CD4-positive, alpha-beta memory T cell (primary cell): ENCODE measurements around the gene RIC1. TPM values are rescaled to one million over a fixed set of nuclear protein-coding genes. Genes with fewer than 3 reads are reported as not detected.

Experiments used
- CTCF ChIA-PET: fragments of 350-600 bp; sonication (Branson Sonifier 250); formaldehyde crosslinking; loops from one replicate; lab custom pipeline; 2021; ENCODE audit warnings: inconsistent platforms; ENCODE audit not compliant: partially characterized antibody; lab: Charles Lee
- POLR2A ChIA-PET: fragments of 350-600 bp; sonication (Branson Sonifier 250); formaldehyde crosslinking; loops from one replicate; lab custom pipeline; 2021; ENCODE audit not compliant: partially characterized antibody; lab: Charles Lee
- DNase-seq, 5 donors: peaks; one replicate each; pipeline versions ENCODE4 v3.0.0 to v3.0.0-alpha.2; 2020 to 2022; ENCODE audit warnings: mixed read lengths in 1 of 5
- H3K27ac ChIP-seq: one replicate; pipeline ENCODE4 v1.7.0; 2013; ENCODE audit warnings: low read depth, low read length
- H3K27me3 ChIP-seq: 2 replicates; pipeline ENCODE4 v1.7.0; 2013; ENCODE audit warnings: mild to moderate bottlenecking, low read length, moderate library complexity; ENCODE audit not compliant: insufficient read depth
- H3K36me3 ChIP-seq: 2 replicates; pipeline ENCODE4 v1.7.0; 2013; ENCODE audit warnings: mild to moderate bottlenecking, low read length, moderate library complexity; ENCODE audit not compliant: insufficient read depth
- H3K4me1 ChIP-seq: 2 replicates; pipeline ENCODE4 v1.7.0; 2013; ENCODE audit warnings: mild to moderate bottlenecking, low read length, moderate library complexity; ENCODE audit not compliant: insufficient read depth
- H3K4me3 ChIP-seq, 2 donors: one replicate each; pipeline ENCODE4 v1.7.0; 2013; ENCODE audit warnings: low read length in 2 of 2, mild to moderate bottlenecking in 1 of 2
- H3K9me3 ChIP-seq, 2 donors: one replicate each; pipeline ENCODE4 v1.7.0; 2013; ENCODE audit warnings: low read length in 2 of 2, control low read depth in 1 of 2; ENCODE audit not compliant: control insufficient read depth in 1 of 2
- H3K27ac Mint-ChIP-seq, 7 donors: one replicate each; pipeline ENCODE4 v1.8.0; 2020 to 2021; ENCODE audit warnings: mixed read lengths in 7 of 7, mild to moderate bottlenecking in 6 of 7, inconsistent platforms in 3 of 7, moderate library complexity in 3 of 7
- H3K27me3 Mint-ChIP-seq, 2 donors: one replicate each; pipeline ENCODE4 v1.8.0; 2020 to 2021; ENCODE audit warnings: mixed read lengths in 2 of 2
- H3K36me3 Mint-ChIP-seq, 2 donors: one replicate each; pipeline ENCODE4 v1.8.0; 2020 to 2021; ENCODE audit warnings: mixed read lengths in 2 of 2, inconsistent platforms in 1 of 2, mild to moderate bottlenecking in 1 of 2
- H3K4me1 Mint-ChIP-seq, 4 donors: one replicate each; pipeline ENCODE4 v1.8.0; 2020 to 2021; ENCODE audit warnings: mixed read lengths in 4 of 4, mild to moderate bottlenecking in 1 of 4
- H3K4me3 Mint-ChIP-seq, 8 donors: one replicate each; pipeline ENCODE4 v1.8.0; 2020 to 2021; ENCODE audit warnings: mixed read lengths in 8 of 8, mild to moderate bottlenecking in 7 of 8, moderate library complexity in 6 of 8, inconsistent platforms in 3 of 8
- H3K9me3 Mint-ChIP-seq, 8 donors: one replicate each; pipeline ENCODE4 v1.8.0; 2020 to 2021; ENCODE audit warnings: mixed read lengths in 8 of 8, mild to moderate bottlenecking in 5 of 8, inconsistent platforms in 3 of 8, moderate library complexity in 1 of 8
- intact Hi-C: fragments of 100-400 bp; cut with micrococcal nuclease; formaldehyde crosslinking; loops from one replicate; pipeline ENCODE4 v1.15.1; 2023
- polyA plus RNA-seq, 2 donors: library from polyadenylated mRNA; unstranded; fragments of 300-500 nt; fragmentation: Illumina TruSeq; gene quantifications; one replicate each; pipeline ENCODE4 v1.2.3, GENCODE V29; 2021
- total RNA-seq, 2 experiments: library from RNA; stranded (reverse); gene quantifications; one replicate each; pipeline ENCODE4 v1.2.3, GENCODE V29; 2021

RIC1 gene
- total and polyA plus RNA-seq, 4 experiments from 2014 or later: 2.4 to 27.1 (median 17.0) TPM

DNA sequence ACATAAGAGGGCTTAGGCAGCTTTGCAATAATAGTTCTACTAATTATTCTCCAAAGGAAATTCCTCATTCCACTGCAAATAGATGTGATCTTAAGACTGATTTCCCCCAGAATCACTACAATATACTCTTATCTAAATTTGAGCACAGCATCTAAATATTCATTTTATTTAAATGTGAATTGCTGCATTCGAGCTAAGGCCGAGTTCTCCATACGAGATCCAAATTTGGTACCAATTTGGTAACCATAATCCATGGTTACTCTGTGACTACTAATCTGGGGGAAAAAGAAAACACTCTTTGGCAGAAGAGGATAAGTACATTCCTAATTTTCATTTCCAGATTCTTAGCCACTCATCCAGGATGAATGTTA, 19.7 kb upstream of the RIC1 start:
- no peaks in the 10 kb centered on the region for H3K36me3 ChIP-seq
- H3K27ac ChIP-seq: no peak overlapping the region
- no peak overlapping the region for H3K4me3 ChIP-seq
- DNase-seq: no peak
- no peaks in the 10 kb centered on the region for H3K27me3 Mint-ChIP-seq
- CTCF ChIA-PET: interaction anchor here (1.4 to 3.7 kb wide), 3 partner anchors 9 to 423 kb away, joined by 4 to 17 read pairs (median 6); partner anchors contain the start of gene CD274
- POLR2A ChIA-PET: interaction anchor here (0.6 to 2.1 kb wide), 3 partner anchors 9 to 98 kb away, joined by 3 to 13 read pairs (median 3); partner anchors contain the start of gene RIC1
- H3K4me1 Mint-ChIP-seq: peaks cover 10 to 20% (median 16%) of the 10 kb centered on the region in 4 donors
- peaks cover 0 to 3% of the 10 kb centered on the region in 2 donors for H3K36me3 Mint-ChIP-seq
- no peaks in the 10 kb centered on the region for H3K27me3 ChIP-seq
- H3K9me3 ChIP-seq: no peaks in the 10 kb centered on the region
- H3K27ac Mint-ChIP-seq: peak overlapping the region in 2 of 7 donors; percentile 77 to 86
- intact Hi-C loops: no loop called here
- H3K4me1 ChIP-seq: peaks cover 5% of the 10 kb centered on the region
- peak overlapping the region in 6 of 8 donors; percentile 64 to 78 (median 72) for H3K4me3 Mint-ChIP-seq
- H3K9me3 Mint-ChIP-seq: no peaks in the 10 kb centered on the region

DNA sequence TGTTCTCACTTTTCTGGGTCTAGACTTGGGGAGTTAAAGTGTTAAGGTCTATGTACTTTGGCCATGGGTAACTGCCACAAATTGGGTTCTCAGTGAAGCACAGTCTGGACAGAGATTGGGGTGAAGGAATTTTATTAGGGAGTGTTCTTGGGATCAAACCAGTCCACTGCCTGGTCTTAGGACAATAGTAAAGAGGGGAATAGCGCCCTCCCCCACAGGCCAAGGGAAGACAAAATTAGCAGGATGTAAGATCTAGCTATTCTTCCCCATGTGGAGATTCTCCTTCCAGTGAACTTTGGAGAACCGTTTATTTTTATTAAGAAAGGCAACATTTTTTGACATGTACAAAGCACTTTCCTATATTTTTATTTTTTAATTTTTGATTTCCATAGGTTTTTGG, 18.4 kb upstream of the RIC1 start:
- DNase-seq: no peak
- no peak overlapping the region for H3K4me3 ChIP-seq
- H3K36me3 ChIP-seq: no peaks in the 10 kb centered on the region
- Mint-ChIP-seq H3K4me1 (peaks cover 16 to 21% (median 19%) of the 10 kb centered on the region in 4 donors), H3K4me3 (no peak overlapping the region), H3K9me3 (no peaks in the 10 kb centered on the region), H3K27me3 (no peaks in the 10 kb centered on the region), H3K27ac (peak overlapping the region in 1 of 7 donors; percentile 53), H3K36me3 (peaks cover 0 to 3% of the 10 kb centered on the region in 2 donors)
- H3K27me3 ChIP-seq: no peaks in the 10 kb centered on the region
- intact Hi-C loops: loop anchor here (2.0 kb wide), 1 partner anchor 16 kb away; no protein-coding TSS in a partner anchor
- ChIA-PET CTCF (interaction anchor here (0.7 to 3.7 kb wide), 3 partner anchors 8 to 17 kb away, joined by 3 to 17 read pairs (median 3); no protein-coding TSS in a partner anchor), POLR2A (interaction anchor here (1.2 kb wide), 1 partner anchor 18 kb away, joined by 3 read pairs; the partner anchor contains the start of gene RIC1)
- H3K9me3 ChIP-seq: no peaks in the 10 kb centered on the region
- peaks cover 5% of the 10 kb centered on the region for H3K4me1 ChIP-seq
- H3K27ac ChIP-seq: no peak overlapping the region

DNA sequence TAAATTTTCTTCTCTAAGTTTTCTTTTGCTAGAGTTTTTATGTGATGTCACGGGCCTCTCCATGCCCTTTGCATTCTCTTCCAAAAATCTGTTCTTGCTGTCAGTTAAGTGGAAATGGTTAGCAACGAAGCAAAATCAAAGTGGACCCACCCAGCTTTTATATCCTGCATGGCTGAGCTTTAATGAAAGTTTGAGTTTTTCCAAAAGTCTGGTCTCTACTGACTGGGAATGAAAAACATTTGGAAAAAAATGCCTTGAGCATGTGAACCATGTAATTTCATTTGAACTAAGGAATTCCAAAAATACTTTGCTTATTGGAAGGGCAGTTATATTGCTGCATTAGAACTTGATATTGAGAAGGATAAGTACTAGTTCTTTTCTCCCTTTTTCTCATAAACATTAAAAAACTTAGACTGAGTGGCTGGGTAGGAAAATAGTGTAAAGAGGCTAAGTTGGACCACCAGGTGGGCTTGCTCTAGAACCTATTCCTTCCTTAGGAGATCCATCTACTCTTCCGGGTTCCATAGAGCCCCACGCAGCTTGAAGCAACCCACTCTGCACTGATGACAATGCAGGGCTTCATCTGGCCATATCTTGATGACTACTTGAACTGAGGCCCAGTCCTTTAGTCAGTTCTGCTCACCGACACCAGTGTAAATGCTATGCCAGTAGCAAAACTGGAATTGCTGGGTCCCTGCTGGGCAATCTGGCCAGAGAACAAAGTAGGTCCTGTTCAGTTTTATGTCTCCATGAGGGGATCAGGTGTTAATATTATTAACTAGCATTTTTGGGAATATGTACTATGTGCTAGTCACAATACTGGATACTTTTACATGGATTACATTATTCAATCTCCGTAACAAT, 17.4 kb upstream of the RIC1 start:
- H3K27ac ChIP-seq: no peak overlapping the region
- Mint-ChIP-seq H3K36me3 (peaks cover 0 to 3% of the 10 kb centered on the region in 2 donors), H3K9me3 (no peaks in the 10 kb centered on the region), H3K27ac (no peak overlapping the region), H3K27me3 (no peaks in the 10 kb centered on the region), H3K4me1 (peaks cover 20 to 22% (median 20%) of the 10 kb centered on the region in 4 donors), H3K4me3 (no peak overlapping the region)
- H3K4me1 ChIP-seq: peaks cover 5% of the 10 kb centered on the region
- H3K4me3 ChIP-seq: no peak overlapping the region
- CTCF ChIA-PET: interaction anchor here (3.7 kb wide), 1 partner anchor 11 kb away, joined by 17 read pairs; no protein-coding TSS in a partner anchor
- no peaks in the 10 kb centered on the region for H3K9me3 ChIP-seq
- no peaks in the 10 kb centered on the region for H3K27me3 ChIP-seq
- H3K36me3 ChIP-seq: no peaks in the 10 kb centered on the region
- no peak for DNase-seq
- POLR2A ChIA-PET: interaction anchor here (1.2 to 3.2 kb wide), 2 partner anchors 16 to 17 kb away, joined by 3 to 11 read pairs; partner anchors contain the start of gene RIC1
- intact Hi-C loops: loop anchor here (2.0 kb wide), 1 partner anchor 15 kb away; no protein-coding TSS in a partner anchor

DNA sequence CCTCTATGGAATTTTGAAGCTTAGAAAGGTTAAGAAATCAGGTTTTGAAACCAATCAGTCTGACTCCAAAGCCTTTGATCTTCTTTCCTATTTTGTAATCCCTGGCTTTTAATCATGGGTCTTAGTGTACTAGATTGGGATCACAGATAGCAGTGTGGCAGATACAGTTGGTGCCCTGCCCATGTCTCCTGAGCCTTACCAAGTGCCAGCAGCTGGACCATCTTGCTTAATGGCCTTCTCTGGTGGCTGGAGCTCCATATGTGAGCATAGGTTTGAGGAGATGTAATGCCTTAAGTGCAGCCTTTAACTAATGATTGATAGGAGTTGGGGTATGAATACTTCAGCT, 16.7 kb upstream of the RIC1 start:
- ChIA-PET POLR2A (interaction anchor here (3.2 kb wide), 1 partner anchor 16 kb away, joined by 11 read pairs; the partner anchor contains the start of gene RIC1), CTCF (interaction anchor here (0.6 to 3.7 kb wide), 2 partner anchors 12 to 306 kb away, joined by 3 to 17 read pairs; no protein-coding TSS in a partner anchor)
- peaks cover 20 to 22% (median 20%) of the 10 kb centered on the region in 4 donors for H3K4me1 Mint-ChIP-seq
- Histone ChIP-seq H3K27ac (no peak overlapping the region), H3K9me3 (no peaks in the 10 kb centered on the region), H3K27me3 (no peaks in the 10 kb centered on the region), H3K4me1 (peaks cover 8% of the 10 kb centered on the region), H3K4me3 (no peak overlapping the region), H3K36me3 (no peaks in the 10 kb centered on the region)
- H3K4me3 Mint-ChIP-seq: no peak overlapping the region
- intact Hi-C loops: no loop called here
- H3K27ac Mint-ChIP-seq: peak overlapping the region in 2 of 7 donors; percentile 6 to 16
- peaks cover under 1 to 3% of the 10 kb centered on the region in 2 donors for H3K36me3 Mint-ChIP-seq
- H3K27me3 Mint-ChIP-seq: no peaks in the 10 kb centered on the region
- no peak for DNase-seq
- H3K9me3 Mint-ChIP-seq: no peaks in the 10 kb centered on the region

DNA sequence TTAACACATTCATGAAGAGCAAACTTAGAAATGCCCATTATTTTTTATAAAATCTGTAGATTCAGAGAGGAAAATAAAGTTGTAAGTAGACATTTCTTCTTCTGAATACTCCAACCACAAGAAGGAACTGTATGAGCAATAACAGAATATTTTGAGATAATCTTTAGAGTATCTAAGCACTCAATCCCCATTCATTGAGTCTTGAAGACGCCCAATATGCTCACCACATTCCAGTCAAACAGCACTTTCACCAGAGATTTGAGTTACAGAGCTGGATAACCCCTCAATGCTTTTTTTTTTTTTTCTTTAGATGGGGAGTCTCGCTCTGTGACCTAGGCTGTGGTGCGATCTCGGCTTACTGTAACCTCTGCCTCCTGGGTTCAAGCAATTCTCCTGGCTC, 14.7 kb upstream of the RIC1 start:
- intact Hi-C loops: no loop called here

DNA sequence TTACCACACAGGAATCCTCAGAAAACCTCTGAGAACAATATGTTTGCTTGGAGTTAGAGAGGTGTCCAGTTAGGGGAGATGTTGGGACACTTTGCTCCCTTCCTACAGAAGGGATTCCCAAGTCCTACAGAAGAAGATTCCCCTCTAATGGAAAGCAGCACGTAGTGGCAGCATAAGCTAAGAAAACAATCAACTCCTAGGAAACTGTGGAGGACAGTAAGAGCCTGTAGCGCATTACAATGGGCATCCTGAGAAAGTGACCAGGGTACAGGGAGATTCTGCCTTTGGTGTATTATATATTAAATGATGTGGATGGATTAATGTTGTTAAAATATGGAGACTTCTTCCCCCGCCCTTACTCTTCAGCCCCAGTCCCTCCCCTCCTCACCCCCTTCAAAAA, 13.9 kb upstream of the RIC1 start:
- H3K27ac Mint-ChIP-seq: peak overlapping the region in 1 of 7 donors; percentile 45
- ChIA-PET CTCF (interaction anchor here (2.1 kb wide), 1 partner anchor 14 kb away, joined by 9 read pairs; no protein-coding TSS in a partner anchor), POLR2A (interaction anchor here (3.2 kb wide), 1 partner anchor 13 kb away, joined by 11 read pairs; the partner anchor contains the start of gene RIC1)
- H3K27me3 Mint-ChIP-seq: no peaks in the 10 kb centered on the region
- Histone ChIP-seq H3K9me3 (no peaks in the 10 kb centered on the region), H3K4me1 (peaks cover 15% of the 10 kb centered on the region), H3K27ac (no peak overlapping the region), H3K36me3 (no peaks in the 10 kb centered on the region), H3K27me3 (no peaks in the 10 kb centered on the region), H3K4me3 (no peak overlapping the region)
- DNase-seq: no peak
- intact Hi-C loops: no loop called here
- peaks cover 19 to 28% (median 22%) of the 10 kb centered on the region in 4 donors for H3K4me1 Mint-ChIP-seq
- H3K4me3 Mint-ChIP-seq: no peak overlapping the region
- H3K9me3 Mint-ChIP-seq: no peaks in the 10 kb centered on the region
- H3K36me3 Mint-ChIP-seq: peaks cover 1 to 3% of the 10 kb centered on the region in 2 donors

More for the DNA sequence above, 14.7 kb upstream of the RIC1 start:
- H3K27me3 ChIP-seq: no peaks in the 10 kb centered on the region
- no peak overlapping the region for H3K4me3 ChIP-seq
- Mint-ChIP-seq H3K27ac (peak overlapping the region in 2 of 7 donors; percentile 13 to 30), H3K27me3 (no peaks in the 10 kb centered on the region), H3K4me3 (no peak overlapping the region), H3K9me3 (no peaks in the 10 kb centered on the region), H3K4me1 (peaks cover 21 to 28% (median 23%) of the 10 kb centered on the region in 4 donors), H3K36me3 (peaks cover 1 to 3% of the 10 kb centered on the region in 2 donors)
- H3K9me3 ChIP-seq: no peaks in the 10 kb centered on the region
- no peaks in the 10 kb centered on the region for H3K36me3 ChIP-seq
- ChIA-PET POLR2A (interaction anchor here (3.2 kb wide), 1 partner anchor 14 kb away, joined by 11 read pairs; the partner anchor contains the start of gene RIC1), CTCF (interaction anchor here (2.1 kb wide), 1 partner anchor 14 kb away, joined by 9 read pairs; no protein-coding TSS in a partner anchor)
- H3K4me1 ChIP-seq: peaks cover 15% of the 10 kb centered on the region
- no peak overlapping the region for H3K27ac ChIP-seq
- DNase-seq: no peak
